Astrocyte (in vitro differentiated cells and primary cell): ENCODE results near the gene TRDN. TPM values are rescaled to one million over a fixed set of nuclear protein-coding genes. Genes with fewer than 3 reads are reported as not detected.
"Not testable (repeated sequence)": the region's sequence is repeated elsewhere in the genome, so short reads cannot be mapped to it uniquely, and the experiment has no call there.

Source experiments
- DNase-seq: peaks from one replicate; pipeline ENCODE4 v3.0.0-alpha.2; 2010; ENCODE audit warnings: low read depth
- FAIRE-seq: peaks from 2 replicates; lab custom pipeline; 2011; peaks lifted over from hg19 to GRCh38; lab: Jason Lieb, UNC
- H2AFZ ChIP-seq: 2 replicates; pipeline ENCODE4 v1.6.0; 2012; ENCODE audit warnings: low read depth, low read length, inconsistent platforms
- H3K27ac ChIP-seq: 2 replicates; pipeline ENCODE4 v1.5.1; 2011; ENCODE audit warnings: low read depth, low read length, inconsistent platforms
- H3K27me3 ChIP-seq: 2 replicates; pipeline ENCODE4 v1.6.0; 2011; ENCODE audit warnings: low read length, inconsistent platforms; ENCODE audit not compliant: insufficient read depth
- H3K36me3 ChIP-seq: 2 replicates; pipeline ENCODE4 v1.5.1; 2011; ENCODE audit warnings: low read length, inconsistent platforms; ENCODE audit not compliant: insufficient read depth
- H3K4me1 ChIP-seq: 2 replicates; pipeline ENCODE4 v1.5.1; 2011; ENCODE audit warnings: low read length, inconsistent platforms; ENCODE audit not compliant: insufficient read depth
- H3K4me2 ChIP-seq: 2 replicates; pipeline ENCODE4 v1.6.0; 2012; ENCODE audit warnings: low read length, inconsistent platforms
- H3K4me3 ChIP-seq: 2 replicates; pipeline ENCODE4 v1.5.1; 2011; ENCODE audit warnings: low read depth, mild to moderate bottlenecking, low read length, inconsistent platforms; ENCODE audit not compliant: insufficient read depth
- H3K79me2 ChIP-seq: 2 replicates; pipeline ENCODE4 v1.6.0; 2012; ENCODE audit warnings: mild to moderate bottlenecking, low read length, inconsistent platforms; ENCODE audit not compliant: insufficient read depth
- H3K9ac ChIP-seq: 2 replicates; pipeline ENCODE4 v1.6.0; 2012; ENCODE audit warnings: mild to moderate bottlenecking, low read length, inconsistent platforms
- H3K9me3 ChIP-seq: 2 replicates; pipeline ENCODE4 v1.5.1; 2012; ENCODE audit warnings: low read depth, mild to moderate bottlenecking, low read length, inconsistent platforms; ENCODE audit not compliant: insufficient read depth
- H4K20me1 ChIP-seq: 2 replicates; pipeline ENCODE4 v1.6.0; 2012; ENCODE audit warnings: low read length, inconsistent platforms; ENCODE audit not compliant: insufficient read depth
- H3K27ac Mint-ChIP-seq: one replicate; pipeline ENCODE4 v1.8.0; 2021; ENCODE audit warnings: mild to moderate bottlenecking, mixed read lengths; ENCODE audit not compliant: unreplicated experiment
- H3K27me3 Mint-ChIP-seq: one replicate; pipeline ENCODE4 v1.8.0; 2021; ENCODE audit warnings: low read depth, mixed read lengths; ENCODE audit not compliant: unreplicated experiment
- H3K36me3 Mint-ChIP-seq: one replicate; pipeline ENCODE4 v1.8.0; 2021; ENCODE audit warnings: low read depth, mixed read lengths; ENCODE audit not compliant: unreplicated experiment
- H3K4me1 Mint-ChIP-seq: one replicate; pipeline ENCODE4 v1.8.0; 2021; ENCODE audit warnings: low read depth, mixed read lengths; ENCODE audit not compliant: unreplicated experiment
- H3K4me3 Mint-ChIP-seq: one replicate; pipeline ENCODE4 v1.8.0; 2021; ENCODE audit warnings: mild to moderate bottlenecking, moderate library complexity, mixed read lengths; ENCODE audit not compliant: unreplicated experiment
- H3K9me3 Mint-ChIP-seq: one replicate; pipeline ENCODE4 v1.8.0; 2021; ENCODE audit warnings: mild to moderate bottlenecking, mixed read lengths; ENCODE audit not compliant: unreplicated experiment
- EZH2 ChIP-seq: IDR thresholded peaks from 2 replicates; pipeline ENCODE4 v1.6.1; 2012; ENCODE audit warnings: mild to moderate bottlenecking, low read length, inconsistent platforms; ENCODE audit not compliant: insufficient read depth
- total RNA-seq: library from RNA; stranded (reverse); gene quantifications from 2 replicates; pipeline ENCODE4 v1.2.1, GENCODE V29; 2021
- TF ChIP-seq, protein P1 (sequence below): IDR thresholded peaks from 2 replicates; pipeline ENCODE4 v1.5.1; 2011; ENCODE audit warnings: low read depth, mild to moderate bottlenecking, inconsistent platforms, low read length, moderate library complexity; ENCODE audit not compliant: insufficient read depth

Gene TRDN
- total RNA-seq, 1 donor from 2014 or later = not detected

DNA sequence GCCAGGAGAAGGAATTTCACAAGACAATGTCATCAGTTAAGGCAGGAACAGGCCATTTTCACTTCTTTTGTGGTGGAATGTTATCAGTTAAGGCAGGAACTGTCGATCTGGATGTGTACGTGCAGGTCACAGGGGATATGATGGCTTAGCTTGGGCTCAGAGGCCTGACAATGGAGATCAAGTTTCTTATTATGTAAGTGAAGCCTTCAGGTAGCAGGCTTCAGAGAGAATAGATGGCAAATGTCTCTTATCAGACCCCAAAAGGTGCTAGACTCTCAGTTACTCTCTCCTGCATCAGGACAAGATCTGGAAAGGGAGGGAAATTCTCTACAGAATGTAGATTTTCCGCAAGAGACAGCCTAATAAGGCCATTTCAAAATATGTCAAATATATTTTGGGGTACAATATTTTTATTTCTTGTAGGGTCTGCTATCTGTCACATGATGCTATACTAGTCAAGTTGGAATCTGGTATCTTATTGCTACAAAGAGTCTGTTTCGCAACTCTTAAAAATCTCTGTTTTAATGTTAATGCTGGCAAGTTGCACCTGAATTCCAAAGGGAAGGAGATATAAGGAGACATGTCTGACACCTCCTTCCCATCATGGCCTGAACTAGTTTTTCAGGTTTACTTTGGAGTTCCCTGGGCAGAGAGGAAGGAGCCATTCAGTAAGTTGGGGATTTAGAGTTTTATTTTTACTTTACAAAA, 48.8 kb downstream of the TRDN start:
- no peak overlapping the region for H3K4me3 Mint-ChIP-seq

DNA sequence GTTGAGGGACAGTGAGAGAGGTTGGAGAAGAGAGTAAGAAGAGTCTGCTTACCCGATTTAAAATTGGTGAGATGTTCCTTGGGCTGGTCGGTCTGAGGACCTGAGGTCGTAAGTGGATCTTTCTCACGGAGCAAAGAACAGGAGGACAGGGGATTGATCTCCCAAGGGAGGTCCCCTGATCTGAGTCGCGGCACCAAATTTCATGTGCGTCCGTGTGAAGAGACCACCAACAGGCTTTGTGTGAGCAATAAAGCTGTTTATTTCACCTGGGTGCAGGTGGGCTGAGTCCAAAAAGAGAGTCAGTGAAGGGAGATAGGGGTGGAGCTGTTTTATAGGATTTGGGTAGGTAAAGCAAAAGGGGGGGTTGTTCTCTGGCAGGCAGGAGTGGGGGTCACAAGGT, 49.3 kb downstream of the TRDN start:
- H3K4me1 Mint-ChIP-seq, H3K4me1 ChIP-seq, H3K9me3 Mint-ChIP-seq, H3K27me3 ChIP-seq, H3K4me3 Mint-ChIP-seq, DNase-seq, H3K27ac Mint-ChIP-seq, H3K79me2 ChIP-seq, H3K9me3 ChIP-seq, H3K36me3 ChIP-seq, H3K4me3 ChIP-seq, H2AFZ ChIP-seq, FAIRE-seq, H3K4me2 ChIP-seq, H3K9ac ChIP-seq, H3K36me3 Mint-ChIP-seq, H3K27ac ChIP-seq, H4K20me1 ChIP-seq: not testable (repeated sequence)
- H3K27me3 Mint-ChIP-seq = peaks cover 16% of the 10 kb centered on the region

More for the DNA sequence above, 48.8 kb downstream of the TRDN start:
- Histone ChIP-seq H3K27ac (no peak overlapping the region), H2AFZ (no peak overlapping the region), H3K36me3 (no peaks in the 10 kb centered on the region), H3K4me3 (no peak overlapping the region), H3K4me1 (no peaks in the 10 kb centered on the region), H3K9me3 (no peaks in the 10 kb centered on the region), H3K27me3 (no peaks in the 10 kb centered on the region), H4K20me1 (no peaks in the 10 kb centered on the region), H3K79me2 (no peaks in the 10 kb centered on the region), H3K4me2 (no peak overlapping the region), H3K9ac (no peak overlapping the region)
- peaks cover 16% of the 10 kb centered on the region for H3K27me3 Mint-ChIP-seq
- no peak overlapping the region for H3K27ac Mint-ChIP-seq
- H3K36me3 Mint-ChIP-seq = no peaks in the 10 kb centered on the region
- FAIRE-seq (no peak), DNase-seq (no peak)
- no peaks in the 10 kb centered on the region for H3K4me1 Mint-ChIP-seq
- TF ChIP-seq, protein P1, sequence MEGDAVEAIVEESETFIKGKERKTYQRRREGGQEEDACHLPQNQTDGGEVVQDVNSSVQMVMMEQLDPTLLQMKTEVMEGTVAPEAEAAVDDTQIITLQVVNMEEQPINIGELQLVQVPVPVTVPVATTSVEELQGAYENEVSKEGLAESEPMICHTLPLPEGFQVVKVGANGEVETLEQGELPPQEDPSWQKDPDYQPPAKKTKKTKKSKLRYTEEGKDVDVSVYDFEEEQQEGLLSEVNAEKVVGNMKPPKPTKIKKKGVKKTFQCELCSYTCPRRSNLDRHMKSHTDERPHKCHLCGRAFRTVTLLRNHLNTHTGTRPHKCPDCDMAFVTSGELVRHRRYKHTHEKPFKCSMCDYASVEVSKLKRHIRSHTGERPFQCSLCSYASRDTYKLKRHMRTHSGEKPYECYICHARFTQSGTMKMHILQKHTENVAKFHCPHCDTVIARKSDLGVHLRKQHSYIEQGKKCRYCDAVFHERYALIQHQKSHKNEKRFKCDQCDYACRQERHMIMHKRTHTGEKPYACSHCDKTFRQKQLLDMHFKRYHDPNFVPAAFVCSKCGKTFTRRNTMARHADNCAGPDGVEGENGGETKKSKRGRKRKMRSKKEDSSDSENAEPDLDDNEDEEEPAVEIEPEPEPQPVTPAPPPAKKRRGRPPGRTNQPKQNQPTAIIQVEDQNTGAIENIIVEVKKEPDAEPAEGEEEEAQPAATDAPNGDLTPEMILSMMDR = no peak
- TF ChIP-seq EZH2 = no peak
- H3K9me3 Mint-ChIP-seq = peaks cover 2% of the 10 kb centered on the region

DNA sequence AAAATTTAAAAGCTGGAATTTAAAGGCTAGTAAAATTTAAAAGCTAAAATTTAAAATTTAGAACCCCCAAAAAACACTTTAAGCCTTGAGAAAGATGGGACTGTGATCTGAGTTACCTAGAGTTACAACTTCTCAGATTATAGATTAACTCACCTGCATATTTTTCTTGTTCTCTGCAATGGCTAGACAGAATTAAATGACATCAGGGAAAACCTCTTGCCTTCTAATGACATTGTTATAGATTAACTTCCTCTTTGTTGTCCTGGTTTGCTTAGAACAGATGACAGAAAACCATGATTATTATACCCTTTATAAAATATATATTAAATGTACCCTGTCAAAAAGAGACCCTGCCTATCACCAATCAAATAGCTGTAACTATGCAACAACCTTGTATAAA, 56.4 kb downstream of the TRDN start:
- H3K4me2 ChIP-seq = no peak overlapping the region
- H3K36me3 Mint-ChIP-seq = no peaks in the 10 kb centered on the region
- no peak for FAIRE-seq
- no peaks in the 10 kb centered on the region for H3K9me3 ChIP-seq
- H3K4me1 Mint-ChIP-seq = no peaks in the 10 kb centered on the region
- DNase-seq = no peak
- no peaks in the 10 kb centered on the region for H3K79me2 ChIP-seq
- H3K27ac Mint-ChIP-seq = no peak overlapping the region
- TF ChIP-seq EZH2 = no peak
- TF ChIP-seq, protein P1 = no peak
- H4K20me1 ChIP-seq = no peaks in the 10 kb centered on the region
- no peaks in the 10 kb centered on the region for H3K9me3 Mint-ChIP-seq
- no peak overlapping the region for H2AFZ ChIP-seq
- no peak overlapping the region for H3K4me3 Mint-ChIP-seq
- no peak overlapping the region for H3K4me3 ChIP-seq
- H3K4me1 ChIP-seq = no peaks in the 10 kb centered on the region
- no peaks in the 10 kb centered on the region for H3K36me3 ChIP-seq
- no peaks in the 10 kb centered on the region for H3K27me3 ChIP-seq
- H3K9ac ChIP-seq = no peak overlapping the region
- no peaks in the 10 kb centered on the region for H3K27me3 Mint-ChIP-seq
- no peak overlapping the region for H3K27ac ChIP-seq
